ENCODE results near the gene ARMH4. TPM values are rescaled to one million over a fixed set of nuclear protein-coding genes. Genes with fewer than 3 reads are reported as not detected.
A peak's percentile ranks its signal among the peaks of the same experiment; 100 is the strongest.

The ARMH4 gene
- total RNA-seq, 1 experiment from 2014 or later, result 1.9 TPM

- peak; percentile 19 for DNase-seq (ENCODE audit: low read depth)
Measured at GRCh38 chr14:57970175-57970574, 181.8 kb downstream of the ARMH4 start.

- no peak for DNase-seq (ENCODE audit: low read depth)
Measured at GRCh38 chr14:57963071-57963470, 188.9 kb downstream of the ARMH4 start.

- no peak for DNase-seq (ENCODE audit: low read depth)
Measured at GRCh38 chr14:57962325-57963035, 189.5 kb downstream of the ARMH4 start.

GRCh38 chr14:57961786-57962060 lies 190.3 kb downstream of the ARMH4 start:
- no peak for DNase-seq (ENCODE audit: low read depth)

- DNase-seq (ENCODE audit: low read depth), result no peak
Measured at GRCh38 chr14:57960946-57961785, 190.8 kb downstream of the ARMH4 start.

GRCh38 chr14:57957441-57957840 lies 194.6 kb downstream of the ARMH4 start:
- DNase-seq (ENCODE audit: low read depth), result peak; percentile 8

Small RNAs within 50 kb of the gene (small RNA-seq; reads per million reads assigned to genes)
- not detected for gene RN7SL598P

Other genes with a start within 250 kb of the ARMH4 start
- 46.4 and 61.3 TPM in 2 replicates for gene ACTR10, start 47.9 kb upstream of the ARMH4 start, total RNA-seq (2014; rRNA removed; shearing (Covaris generic))
- 159 and 201 TPM in 2 replicates for gene PSMA3, start 92.6 kb upstream of the ARMH4 start, total RNA-seq (2014; rRNA removed; shearing (Covaris generic))
- 1.7 and 5.0 TPM in 2 replicates for gene ARID4A, start 146.3 kb upstream of the ARMH4 start, total RNA-seq (2014; rRNA removed; shearing (Covaris generic))
- gene TOMM20L, start 243.7 kb upstream of the ARMH4 start, total RNA-seq (2014; rRNA removed; shearing (Covaris generic)), result not detected in 2 replicates